Measurements from ENCODE around the gene CFAP61. TPM values are rescaled to one million over a fixed set of nuclear protein-coding genes. Genes with fewer than 3 reads are reported as not detected.

Gene CFAP61
- total RNA-seq, 4 donors from 2014 or later, result 0.68 to 3.7 (median 1.4) TPM

DNA sequence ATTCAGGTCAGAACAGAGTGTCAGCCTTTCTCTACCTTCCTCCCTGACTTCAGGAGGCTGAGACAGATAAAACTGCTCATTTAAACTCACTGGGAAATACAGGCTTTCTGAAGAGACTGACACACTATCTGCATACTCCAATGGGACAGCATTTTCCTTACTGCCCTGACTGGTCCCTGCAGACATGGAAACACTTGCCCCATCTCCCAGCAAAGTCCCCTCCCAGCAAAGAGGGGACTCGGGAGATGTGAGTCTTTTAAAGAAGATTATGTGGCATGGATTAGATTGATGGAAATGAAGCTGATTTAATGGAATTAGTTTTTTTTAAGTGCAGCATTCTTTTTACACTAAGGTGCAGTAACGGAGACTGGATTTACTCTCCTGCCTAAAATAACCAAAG lies 90.8 kb downstream of the CFAP61 start:
- TF ChIP-seq, protein P1, sequence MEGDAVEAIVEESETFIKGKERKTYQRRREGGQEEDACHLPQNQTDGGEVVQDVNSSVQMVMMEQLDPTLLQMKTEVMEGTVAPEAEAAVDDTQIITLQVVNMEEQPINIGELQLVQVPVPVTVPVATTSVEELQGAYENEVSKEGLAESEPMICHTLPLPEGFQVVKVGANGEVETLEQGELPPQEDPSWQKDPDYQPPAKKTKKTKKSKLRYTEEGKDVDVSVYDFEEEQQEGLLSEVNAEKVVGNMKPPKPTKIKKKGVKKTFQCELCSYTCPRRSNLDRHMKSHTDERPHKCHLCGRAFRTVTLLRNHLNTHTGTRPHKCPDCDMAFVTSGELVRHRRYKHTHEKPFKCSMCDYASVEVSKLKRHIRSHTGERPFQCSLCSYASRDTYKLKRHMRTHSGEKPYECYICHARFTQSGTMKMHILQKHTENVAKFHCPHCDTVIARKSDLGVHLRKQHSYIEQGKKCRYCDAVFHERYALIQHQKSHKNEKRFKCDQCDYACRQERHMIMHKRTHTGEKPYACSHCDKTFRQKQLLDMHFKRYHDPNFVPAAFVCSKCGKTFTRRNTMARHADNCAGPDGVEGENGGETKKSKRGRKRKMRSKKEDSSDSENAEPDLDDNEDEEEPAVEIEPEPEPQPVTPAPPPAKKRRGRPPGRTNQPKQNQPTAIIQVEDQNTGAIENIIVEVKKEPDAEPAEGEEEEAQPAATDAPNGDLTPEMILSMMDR (IDR thresholded peaks at IDR 0.05; ENCODE audit: low read depth), result no peak

DNA sequence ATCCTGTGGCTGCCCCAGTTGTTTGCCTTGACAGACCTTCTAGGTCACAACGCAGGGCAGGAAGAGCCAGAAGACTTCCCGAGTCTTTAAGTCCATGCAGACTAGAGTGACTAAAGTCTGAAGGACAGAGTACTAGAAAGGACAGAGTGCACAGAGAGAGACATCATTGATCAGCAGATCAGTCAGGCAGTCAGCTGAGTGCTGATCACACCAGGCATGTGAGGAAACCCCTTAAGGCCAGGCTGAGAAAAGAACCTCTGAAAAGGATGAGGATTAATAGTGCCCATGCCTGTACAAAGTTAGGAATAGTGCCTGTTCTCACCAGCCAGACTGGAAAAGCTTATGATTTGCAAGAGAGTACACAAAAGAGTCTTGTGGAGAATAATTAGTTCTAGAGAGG lies 91.3 kb downstream of the CFAP61 start:
- TF ChIP-seq, protein P1 (IDR thresholded peaks at IDR 0.05; ENCODE audit: low read depth), result no peak

DNA sequence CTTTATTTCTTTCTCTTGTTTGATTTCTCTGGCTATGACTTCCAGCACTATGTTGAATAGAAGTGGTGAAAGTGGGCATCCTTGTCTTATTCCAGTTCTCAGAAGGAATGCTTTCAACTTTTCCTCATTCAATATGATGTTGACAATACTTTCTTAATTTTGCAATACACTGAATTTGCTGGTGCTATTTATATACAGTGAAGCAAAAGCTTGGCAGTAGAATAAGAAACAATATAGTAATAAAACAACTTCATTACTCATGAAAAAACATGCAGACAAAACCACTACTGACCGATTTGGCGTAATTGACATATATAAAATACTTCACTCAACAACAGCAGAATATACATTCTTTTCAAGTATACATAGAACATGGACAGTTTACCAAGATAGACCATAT lies 96.4 kb downstream of the CFAP61 start:
- TF ChIP-seq, protein P1 (IDR thresholded peaks at IDR 0.05; ENCODE audit: low read depth), result no peak

DNA sequence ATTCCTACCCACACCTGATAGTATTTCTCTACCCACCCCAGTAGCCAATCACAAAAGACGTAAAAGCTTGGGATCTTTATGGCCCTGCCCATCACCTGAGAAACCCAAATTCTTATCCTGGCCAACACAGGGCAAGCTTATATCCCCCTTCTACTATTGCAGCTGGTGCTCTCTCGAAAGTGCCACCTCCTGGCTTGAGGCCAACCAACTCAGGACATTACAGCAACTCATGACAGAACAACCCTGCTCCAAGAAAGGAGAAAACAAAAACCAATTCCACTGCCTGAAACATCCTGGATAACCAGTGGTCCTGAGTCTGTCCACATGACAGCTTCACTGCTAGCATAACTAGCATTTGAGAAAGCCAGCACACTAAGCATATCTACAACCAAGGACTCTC lies 97.9 kb downstream of the CFAP61 start:
- TF ChIP-seq, protein P1 (IDR thresholded peaks at IDR 0.05; ENCODE audit: low read depth), result no peak

DNA sequence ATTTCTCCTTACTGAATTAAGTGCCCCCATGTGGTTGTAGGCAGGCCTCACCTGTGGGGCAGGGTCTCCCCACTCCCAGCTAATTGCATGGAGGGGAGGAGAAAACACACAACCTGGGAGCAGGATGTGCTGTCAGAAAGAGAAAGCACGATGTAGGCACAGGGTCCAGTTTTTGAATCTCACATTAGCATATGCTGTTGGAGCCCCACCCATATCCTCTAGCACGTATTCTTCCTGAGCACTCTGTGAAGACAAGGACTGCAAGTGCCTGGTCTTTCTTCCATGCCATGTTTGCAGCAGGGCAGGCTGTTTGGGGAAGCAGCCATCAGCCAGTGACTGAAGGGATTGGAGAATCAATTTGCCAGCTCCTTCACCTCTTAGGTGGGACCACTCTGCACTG lies 108.2 kb downstream of the CFAP61 start:
- TF ChIP-seq, protein P1 (IDR thresholded peaks at IDR 0.05; ENCODE audit: low read depth), result no peak

DNA sequence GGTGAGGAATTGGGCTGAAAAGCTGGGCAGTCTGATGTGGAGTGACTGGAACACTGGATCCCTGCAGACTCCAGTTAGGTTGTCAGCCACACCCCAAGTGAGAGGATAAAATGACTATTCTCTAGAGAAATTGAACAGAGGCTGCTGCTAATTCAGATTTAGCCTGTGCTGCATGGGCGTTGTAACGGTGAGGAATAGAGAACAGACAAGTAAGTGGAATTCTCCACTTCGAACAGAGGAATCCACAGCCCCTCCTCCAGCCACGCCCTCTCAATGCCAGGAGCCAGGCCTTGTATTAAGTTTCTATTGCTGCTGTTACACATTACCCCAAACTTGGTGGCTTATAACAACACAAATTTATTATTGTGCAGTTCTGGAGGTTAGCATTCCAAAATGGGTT lies 109.3 kb downstream of the CFAP61 start:
- TF ChIP-seq, protein P1 (IDR thresholded peaks at IDR 0.05; ENCODE audit: low read depth), result no peak

DNA sequence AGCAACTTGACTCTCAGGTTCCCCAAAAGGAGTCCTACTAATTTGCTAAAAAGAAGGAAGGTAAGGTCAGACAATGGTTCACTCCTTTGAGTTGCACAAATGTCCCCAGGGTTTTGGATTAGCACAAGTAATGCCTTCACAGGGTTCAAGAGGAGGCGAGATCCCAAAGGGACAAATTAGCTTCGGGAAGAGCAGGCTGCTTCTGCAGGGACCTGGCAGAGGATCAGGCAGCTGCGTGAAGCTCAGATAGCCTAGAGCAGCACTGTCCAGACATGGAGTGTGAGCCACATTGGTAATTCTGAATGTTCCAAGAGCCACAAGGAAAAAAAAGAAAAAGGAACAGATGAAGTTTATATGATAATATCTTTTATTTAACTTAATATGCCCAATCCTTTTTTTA lies 115.4 kb downstream of the CFAP61 start:
- TF ChIP-seq, protein P1 (IDR thresholded peaks at IDR 0.05; ENCODE audit: low read depth), result no peak
